Osteoblast (primary cell): Measurements from ENCODE around the gene PATZ1. TPM values are rescaled to one million over a fixed set of nuclear protein-coding genes. Genes with fewer than 3 reads are reported as not detected.

Source experiments
- DNase-seq: peaks from one replicate; pipeline ENCODE4 v3.0.0; 2011; ENCODE audit warnings: low spot score, mixed read lengths; ENCODE audit not compliant: insufficient read length; ENCODE audit errors: missing footprints
- H2AFZ ChIP-seq: 2 replicates; pipeline ENCODE4 v1.6.0; 2011; ENCODE audit warnings: mild to moderate bottlenecking, low read length
- H3K27ac ChIP-seq: 2 replicates; pipeline ENCODE4 v1.5.1; 2011; ENCODE audit warnings: mild to moderate bottlenecking, low read depth, low read length, moderate library complexity
- H3K27me3 ChIP-seq: 2 replicates; pipeline ENCODE4 v1.6.0; 2012; ENCODE audit warnings: mild to moderate bottlenecking, control low read depth, inconsistent platforms, low read length, moderate library complexity; ENCODE audit not compliant: insufficient read depth
- H3K36me3 ChIP-seq: 2 replicates; pipeline ENCODE4 v1.5.1; 2011; ENCODE audit warnings: mild to moderate bottlenecking, low read length, control low read depth, moderate library complexity; ENCODE audit not compliant: insufficient read depth
- H3K4me1 ChIP-seq: 2 replicates; pipeline ENCODE4 v1.5.1; 2011; ENCODE audit warnings: mild to moderate bottlenecking, low read length, control low read depth, moderate library complexity; ENCODE audit not compliant: insufficient read depth
- H3K4me2 ChIP-seq: 2 replicates; pipeline ENCODE4 v1.6.0; 2011; ENCODE audit warnings: mild to moderate bottlenecking, low read length; ENCODE audit not compliant: insufficient read depth
- H3K4me3 ChIP-seq: fragments of 200-600 bp; sonication (generic); 3 replicates; pipeline ENCODE4 v1.5.1; 2012; ENCODE audit warnings: mild to moderate bottlenecking, low read length, inconsistent platforms; ENCODE audit not compliant: insufficient read depth
- H3K79me2 ChIP-seq: 2 replicates; pipeline ENCODE4 v1.6.0; 2012; ENCODE audit warnings: mild to moderate bottlenecking, low read length, control low read depth, inconsistent platforms; ENCODE audit not compliant: insufficient read depth
- H3K9me3 ChIP-seq: 2 replicates; pipeline ENCODE4 v1.5.1; 2011; ENCODE audit warnings: low read depth, low read length, control low read depth
- H4K20me1 ChIP-seq: 2 replicates; pipeline ENCODE4 v1.6.0; 2012; ENCODE audit warnings: mild to moderate bottlenecking, low read length, control low read depth; ENCODE audit not compliant: insufficient read depth
- CTCF ChIP-seq: IDR thresholded peaks from 2 replicates; pipeline ENCODE4 v1.5.1; 2011; ENCODE audit warnings: mild to moderate bottlenecking, low read depth, low read length, moderate library complexity; ENCODE audit errors: extremely low read depth
- total RNA-seq: library from RNA; depleted of rRNA; stranded (reverse); fragments of >200 nt; gene quantifications from 2 replicates; pipeline ENCODE4 v1.2.3, GENCODE V29; 2012

Gene PATZ1
- total RNA-seq, 1 donor = 15.2 TPM

GRCh38 chr22:31344256-31344577 is 1.9 kb downstream of the PATZ1 start:
- H2AFZ ChIP-seq = no peak overlapping the region
- no peak overlapping the region for H3K4me3 ChIP-seq
- TF ChIP-seq CTCF = no peak

GRCh38 chr22:31343235-31344191 is 2.6 kb downstream of the PATZ1 start:
- no peak for TF ChIP-seq CTCF
- H3K4me1 ChIP-seq = peaks cover 18% of the 10 kb centered on the region
- H3K27me3 ChIP-seq = no peaks in the 10 kb centered on the region
- H4K20me1 ChIP-seq = peaks cover 36% of the 10 kb centered on the region
- no peak overlapping the region for H3K27ac ChIP-seq
- H3K4me3 ChIP-seq = no peak overlapping the region
- no peak overlapping the region for H2AFZ ChIP-seq
- peak overlapping the region; percentile 40 for H3K4me2 ChIP-seq
- H3K36me3 ChIP-seq = peaks cover 21% of the 10 kb centered on the region
- H3K79me2 ChIP-seq = peaks cover 8% of the 10 kb centered on the region
- DNase-seq = peak; percentile 84
- H3K9me3 ChIP-seq = no peaks in the 10 kb centered on the region

More at GRCh38 chr22:31344256-31344577, 1.9 kb downstream of the PATZ1 start:
- Histone ChIP-seq H4K20me1 (peaks cover 36% of the 10 kb centered on the region), H3K79me2 (peaks cover 8% of the 10 kb centered on the region), H3K9me3 (no peaks in the 10 kb centered on the region), H3K4me2 (peak overlapping the region; percentile 40), H3K4me1 (peaks cover 18% of the 10 kb centered on the region), H3K36me3 (peaks cover 21% of the 10 kb centered on the region), H3K27ac (no peak overlapping the region), H3K27me3 (no peaks in the 10 kb centered on the region)
- DNase-seq = peak; percentile 70

GRCh38 chr22:31342389-31343140 is 3.6 kb downstream of the PATZ1 start:
- Histone ChIP-seq H3K4me2 (no peak overlapping the region), H3K79me2 (peaks cover 8% of the 10 kb centered on the region), H3K9me3 (no peaks in the 10 kb centered on the region), H3K27ac (no peak overlapping the region), H3K4me3 (no peak overlapping the region), H4K20me1 (peaks cover 36% of the 10 kb centered on the region), H2AFZ (no peak overlapping the region), H3K36me3 (peaks cover 21% of the 10 kb centered on the region), H3K27me3 (no peaks in the 10 kb centered on the region), H3K4me1 (peaks cover 18% of the 10 kb centered on the region)
- no peak for TF ChIP-seq CTCF
- peak; percentile 75 for DNase-seq
